Calu3 (cell line): ENCODE data around the gene APIP. TPM values are rescaled to one million over a fixed set of nuclear protein-coding genes. Genes with fewer than 3 reads are reported as not detected.
A peak's percentile ranks its signal among the peaks of the same experiment; 100 is the strongest.

Source experiments
- BruUV-seq: library from RNA; stranded (reverse); fragments of 400-500 nt; replicated peaks from 2 replicates; lab custom pipeline; 2021; lab: Mats Ljungman, UMichigan
- CTCF ChIA-PET: fragments of 300-600 bp; sonication (Branson Sonifier 250); formaldehyde crosslinking; loops from one replicate; lab custom pipeline; 2022; ENCODE audit warnings: antibody characterized with exemption; lab: Charles Lee
- DNase-seq: peaks from one replicate; pipeline ENCODE4 v3.0.0; 2022
- H3K27ac Mint-ChIP-seq: one replicate; pipeline ENCODE4 v1.8.0; 2022; ENCODE audit warnings: mixed read lengths; ENCODE audit not compliant: unreplicated experiment
- H3K27me3 Mint-ChIP-seq: one replicate; pipeline ENCODE4 v1.8.0; 2022; ENCODE audit warnings: mixed read lengths; ENCODE audit not compliant: unreplicated experiment
- H3K36me3 Mint-ChIP-seq: one replicate; pipeline ENCODE4 v1.8.0; 2022; ENCODE audit warnings: mild to moderate bottlenecking, moderate library complexity, mixed read lengths; ENCODE audit not compliant: insufficient read depth, unreplicated experiment
- H3K4me1 Mint-ChIP-seq: one replicate; pipeline ENCODE4 v1.8.0; 2022; ENCODE audit warnings: mild to moderate bottlenecking, low read depth, mixed read lengths; ENCODE audit not compliant: unreplicated experiment
- H3K4me3 Mint-ChIP-seq: one replicate; pipeline ENCODE4 v1.8.0; 2022; ENCODE audit warnings: mild to moderate bottlenecking, low read depth, moderate library complexity, mixed read lengths; ENCODE audit not compliant: unreplicated experiment
- H3K9me3 Mint-ChIP-seq: one replicate; pipeline ENCODE4 v1.8.0; 2022; ENCODE audit warnings: low read depth, mixed read lengths; ENCODE audit not compliant: unreplicated experiment
- intact Hi-C: fragments of 100-400 bp; cut with micrococcal nuclease; formaldehyde crosslinking; loops from one replicate; pipeline ENCODE4 v1.10.0; 2022; ENCODE audit not compliant: unreplicated experiment
- total RNA-seq: library from RNA; stranded (reverse); gene quantifications from 2 replicates; pipeline ENCODE4 v1.2.3, GENCODE V29; 2022
- TF ChIP-seq, protein P1 (sequence below): fragments of 200-600 bp; IDR thresholded peaks from one replicate; pipeline ENCODE4 v1.8.0; 2022; ENCODE audit warnings: antibody characterized with exemption; ENCODE audit not compliant: unreplicated experiment

The APIP gene
- total RNA-seq, 1 experiment from 2014 or later: 42.4 TPM

DNA sequence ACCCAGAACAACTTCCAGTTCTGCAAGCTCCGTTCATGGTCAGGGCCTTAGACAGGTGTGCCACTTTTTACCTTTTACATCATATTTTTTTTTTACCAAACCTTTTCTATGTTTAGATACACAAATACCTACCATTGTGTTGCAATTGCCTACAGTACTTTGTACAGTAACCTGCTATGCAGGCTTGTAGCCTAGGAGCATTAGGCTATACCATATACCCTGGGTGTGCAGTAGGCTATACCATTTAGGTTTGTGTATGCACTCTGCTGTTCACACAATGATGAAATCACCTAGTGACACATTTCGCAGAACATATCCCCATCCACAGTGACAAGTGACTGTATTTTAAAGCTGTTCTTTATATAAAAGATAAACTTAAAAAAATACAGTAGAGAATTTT lies 29.6 kb downstream of the APIP start:
- BruUV-seq: no TSS peak
- Mint-ChIP-seq H3K27me3 (no peaks in the 10 kb centered on the region), H3K4me3 (no peak overlapping the region), H3K36me3 (no peaks in the 10 kb centered on the region), H3K9me3 (no peaks in the 10 kb centered on the region), H3K27ac (peak overlapping the region; percentile 9), H3K4me1 (peaks cover 20% of the 10 kb centered on the region)
- DNase-seq: no peak
- CTCF ChIA-PET: no interaction called here
- TF ChIP-seq, protein P1, sequence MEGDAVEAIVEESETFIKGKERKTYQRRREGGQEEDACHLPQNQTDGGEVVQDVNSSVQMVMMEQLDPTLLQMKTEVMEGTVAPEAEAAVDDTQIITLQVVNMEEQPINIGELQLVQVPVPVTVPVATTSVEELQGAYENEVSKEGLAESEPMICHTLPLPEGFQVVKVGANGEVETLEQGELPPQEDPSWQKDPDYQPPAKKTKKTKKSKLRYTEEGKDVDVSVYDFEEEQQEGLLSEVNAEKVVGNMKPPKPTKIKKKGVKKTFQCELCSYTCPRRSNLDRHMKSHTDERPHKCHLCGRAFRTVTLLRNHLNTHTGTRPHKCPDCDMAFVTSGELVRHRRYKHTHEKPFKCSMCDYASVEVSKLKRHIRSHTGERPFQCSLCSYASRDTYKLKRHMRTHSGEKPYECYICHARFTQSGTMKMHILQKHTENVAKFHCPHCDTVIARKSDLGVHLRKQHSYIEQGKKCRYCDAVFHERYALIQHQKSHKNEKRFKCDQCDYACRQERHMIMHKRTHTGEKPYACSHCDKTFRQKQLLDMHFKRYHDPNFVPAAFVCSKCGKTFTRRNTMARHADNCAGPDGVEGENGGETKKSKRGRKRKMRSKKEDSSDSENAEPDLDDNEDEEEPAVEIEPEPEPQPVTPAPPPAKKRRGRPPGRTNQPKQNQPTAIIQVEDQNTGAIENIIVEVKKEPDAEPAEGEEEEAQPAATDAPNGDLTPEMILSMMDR: no peak
- intact Hi-C loops: no loop called here

DNA sequence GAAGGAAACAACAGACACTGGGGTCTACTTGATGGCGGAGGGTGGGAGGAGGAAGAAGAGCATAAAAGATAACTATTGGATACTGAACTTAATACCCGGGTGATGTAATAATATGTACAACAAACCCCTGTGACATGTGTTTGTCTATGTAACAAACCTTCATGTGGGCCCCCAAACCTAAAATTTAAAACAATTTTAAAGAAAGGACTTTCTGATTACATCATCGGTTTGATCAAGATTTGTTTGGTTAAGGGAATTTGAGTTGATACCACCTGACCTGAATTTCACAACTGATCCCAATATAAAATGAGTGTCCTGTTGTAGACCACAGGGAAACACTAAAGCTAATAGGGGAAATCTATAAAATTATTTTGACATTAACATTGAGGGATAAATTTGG lies 34.3 kb downstream of the APIP start:
- BruUV-seq: no TSS peak
- Mint-ChIP-seq H3K27ac (no peak overlapping the region), H3K4me1 (peaks cover 13% of the 10 kb centered on the region), H3K9me3 (no peaks in the 10 kb centered on the region), H3K27me3 (no peaks in the 10 kb centered on the region), H3K4me3 (no peak overlapping the region), H3K36me3 (no peaks in the 10 kb centered on the region)
- CTCF ChIA-PET: no interaction called here
- no peak for DNase-seq
- TF ChIP-seq, protein P1: no peak
- intact Hi-C loops: no loop called here

DNA sequence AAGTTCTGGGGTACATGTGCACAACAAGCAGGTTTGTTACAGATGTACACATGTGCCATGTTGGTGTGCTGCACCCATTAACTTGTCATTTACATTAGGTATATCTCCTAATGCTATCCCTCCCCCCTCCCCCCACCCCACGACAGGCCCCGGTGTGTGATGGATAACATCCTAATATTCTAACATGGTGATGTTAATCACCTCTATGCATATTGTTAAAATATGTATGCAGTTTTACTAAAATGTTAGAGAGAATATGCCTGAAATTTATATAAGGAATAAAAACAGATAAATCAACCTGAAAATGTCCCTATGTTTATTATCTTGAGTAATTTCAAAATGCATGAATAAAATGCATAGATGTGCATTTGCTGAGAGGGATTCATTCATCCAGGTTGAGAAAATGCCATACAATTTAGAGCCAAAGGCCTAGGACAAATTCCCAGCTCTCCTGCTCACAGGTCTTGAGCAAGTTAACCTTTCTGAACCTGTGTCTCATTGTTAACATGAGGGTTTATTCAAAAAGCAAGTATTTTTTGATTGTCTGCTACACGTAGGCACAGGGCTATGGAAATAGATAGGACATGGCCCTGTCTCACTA lies 38.7 kb downstream of the APIP start:
- peaks cover 9% of the 10 kb centered on the region for H3K4me1 Mint-ChIP-seq
- no TSS peak for BruUV-seq
- no peak overlapping the region for H3K27ac Mint-ChIP-seq
- H3K36me3 Mint-ChIP-seq: no peaks in the 10 kb centered on the region
- intact Hi-C loops: no loop called here
- no peak for DNase-seq
- TF ChIP-seq, protein P1: no peak
- CTCF ChIA-PET: no interaction called here
- no peaks in the 10 kb centered on the region for H3K27me3 Mint-ChIP-seq
- no peaks in the 10 kb centered on the region for H3K9me3 Mint-ChIP-seq
- H3K4me3 Mint-ChIP-seq: no peak overlapping the region

DNA sequence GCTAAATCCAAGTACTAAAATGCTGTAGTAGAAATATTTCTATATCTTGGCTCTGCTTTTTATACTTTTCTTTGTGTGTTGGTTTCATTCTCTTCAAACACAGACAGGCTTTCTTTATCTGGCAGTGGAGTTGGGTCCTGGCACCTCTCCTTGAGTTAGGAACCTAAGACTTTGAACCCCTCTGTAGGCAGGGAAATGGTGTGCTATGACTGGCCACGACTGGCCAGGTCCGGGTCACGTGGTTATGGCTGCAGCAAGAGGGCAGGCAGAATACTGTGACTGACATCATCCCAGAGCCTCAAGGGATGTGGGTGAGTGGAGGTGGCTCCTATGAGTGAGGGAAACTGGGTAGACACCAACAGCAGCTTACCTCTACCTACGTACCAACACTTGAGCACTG lies 42.0 kb downstream of the APIP start:
- DNase-seq: no peak
- Mint-ChIP-seq H3K27ac (no peak overlapping the region), H3K36me3 (no peaks in the 10 kb centered on the region), H3K4me3 (no peak overlapping the region), H3K4me1 (peaks cover 9% of the 10 kb centered on the region), H3K9me3 (no peaks in the 10 kb centered on the region), H3K27me3 (no peaks in the 10 kb centered on the region)
- no TSS peak for BruUV-seq
- TF ChIP-seq, protein P1: no peak
- intact Hi-C loops: no loop called here
- CTCF ChIA-PET: no interaction called here
